GM21529 (cell line): ENCODE results near the gene TRERF1.
"Not testable (repeated sequence)": the region's sequence is repeated elsewhere in the genome, so short reads cannot be mapped to it uniquely, and the experiment has no call there.

Experiments used
- ATAC-seq: cut with Tn5 transposase; IDR thresholded peaks from one replicate; pipeline ENCODE4 v1.9.1; 2021; ENCODE audit not compliant: unreplicated experiment

Gene TRERF1

GRCh38 chr6:42227173-42227850, 224.4 kb downstream of the TRERF1 start:
- ATAC-seq, result no peak

- ATAC-seq, result no peak
These were observed 225.0 kb downstream of the TRERF1 start for GRCh38 chr6:42226645-42227143.

DNA sequence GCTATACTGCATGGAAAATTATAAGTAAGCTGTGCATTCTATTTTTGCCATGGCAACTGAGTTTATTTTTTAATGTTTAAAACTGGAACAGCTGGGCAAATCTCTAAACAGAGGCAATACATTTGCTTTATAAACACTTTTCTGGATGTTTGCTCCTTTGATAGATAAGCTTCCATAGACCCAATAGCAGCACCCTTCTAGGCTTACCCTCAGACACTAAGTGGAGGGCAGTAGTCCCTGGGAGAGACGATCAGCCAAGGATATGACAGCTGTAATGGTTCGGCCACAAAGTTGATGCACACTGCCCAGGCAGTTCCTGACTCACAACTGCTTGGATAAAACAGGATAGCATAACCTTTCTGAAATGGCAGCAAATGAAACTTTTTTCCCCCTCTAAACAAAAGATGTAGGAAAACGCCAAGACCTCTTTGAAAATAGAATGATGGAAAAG, 225.5 kb downstream of the TRERF1 start:
- ATAC-seq, result no peak

DNA sequence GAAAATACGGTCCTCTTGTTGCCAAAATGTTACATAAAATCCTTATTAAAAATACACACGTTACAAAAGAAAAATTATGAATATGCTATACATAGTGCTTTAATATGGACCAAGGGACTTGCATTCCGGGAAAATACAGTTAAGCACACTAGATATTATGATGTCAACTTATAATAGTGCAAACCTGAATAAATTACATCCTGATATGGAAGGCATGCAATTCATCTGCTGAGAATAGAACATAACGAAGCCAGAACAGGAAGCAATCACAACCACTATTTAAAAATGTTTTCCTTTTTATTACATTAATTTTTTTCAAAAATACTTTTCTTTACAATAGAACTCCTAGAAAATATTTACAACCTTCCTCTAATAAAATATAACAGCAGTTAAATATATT, 226.3 kb downstream of the TRERF1 start:
- ATAC-seq, result no peak

DNA sequence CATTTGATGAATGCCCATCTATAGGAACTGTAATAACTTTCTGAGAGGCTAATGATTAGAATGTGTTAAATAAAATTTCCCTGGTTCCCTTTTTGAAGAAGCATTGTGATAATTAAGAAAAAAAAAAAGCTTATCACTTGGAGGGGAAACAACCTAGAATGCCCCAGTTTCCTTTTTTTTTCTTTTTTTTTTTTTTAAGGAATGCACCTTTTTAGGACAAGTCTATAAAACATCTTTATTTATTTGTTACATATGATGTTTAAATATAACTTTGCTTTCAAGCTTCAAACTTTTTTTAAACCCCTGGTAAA, 226.7 kb downstream of the TRERF1 start:
- no peak for ATAC-seq

GRCh38 chr6:42224222-42225028, 227.3 kb downstream of the TRERF1 start:
- ATAC-seq, result peak; percentile 94

DNA sequence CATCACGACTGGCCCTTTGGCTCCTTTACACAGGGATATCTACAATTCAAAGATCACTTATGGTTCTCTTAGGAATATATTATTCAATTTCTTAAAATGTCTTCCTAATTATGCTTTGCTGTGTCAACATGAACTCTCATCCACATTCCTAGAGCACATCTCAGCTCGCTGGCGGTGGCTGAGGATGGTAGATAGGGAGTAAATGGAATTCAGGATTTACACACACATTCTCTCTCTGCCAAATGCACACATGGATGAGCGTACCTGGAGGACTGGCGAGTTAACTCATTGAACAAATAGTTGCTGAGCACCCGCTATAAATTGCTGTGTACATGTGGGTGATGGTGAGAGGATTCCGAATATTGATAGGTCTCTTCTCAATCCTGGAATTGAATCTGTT, 229.3 kb downstream of the TRERF1 start:
- ATAC-seq, result no peak

DNA sequence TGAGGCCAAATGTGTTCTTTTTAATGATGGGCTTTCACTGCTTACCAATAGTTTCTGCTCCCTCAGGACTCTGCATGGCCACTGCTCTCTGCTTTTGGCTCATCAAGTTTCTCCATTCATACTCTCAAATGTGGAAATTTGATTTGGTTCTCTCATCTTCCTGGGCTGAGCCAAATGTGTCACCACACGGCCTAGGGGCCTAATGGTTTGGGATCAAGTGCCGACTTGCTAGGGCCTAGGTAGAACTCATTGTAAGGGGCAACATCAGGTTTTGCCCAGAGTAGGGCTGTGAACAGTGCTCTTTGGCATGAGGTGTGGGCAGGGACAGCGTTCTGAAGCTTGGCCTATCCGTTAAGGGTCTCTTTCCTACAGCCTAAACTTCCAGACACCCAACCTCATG, 230.2 kb downstream of the TRERF1 start:
- ATAC-seq, result no peak

DNA sequence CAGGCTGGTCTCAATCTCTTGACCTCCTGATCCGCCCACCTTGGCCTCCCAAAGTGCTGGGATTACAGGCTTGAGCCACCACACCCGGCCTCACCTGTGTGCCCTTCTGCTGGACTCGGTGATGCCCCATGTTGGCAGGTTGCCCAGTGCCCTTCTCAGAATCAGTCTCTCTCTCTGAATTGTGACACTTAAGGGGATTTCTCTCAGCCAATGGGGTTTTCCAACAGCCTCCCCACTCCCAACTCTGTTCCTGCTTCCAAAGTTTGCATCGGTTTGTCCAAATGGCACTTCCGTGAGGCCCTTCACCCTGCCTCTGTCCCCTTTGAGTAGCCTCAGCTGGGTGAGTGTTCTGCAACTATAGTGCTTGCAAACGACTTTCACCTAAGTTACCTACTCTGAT, 230.9 kb downstream of the TRERF1 start:
- ATAC-seq, result no peak

GRCh38 chr6:42217519-42218367, 234.0 kb downstream of the TRERF1 start, which contains the start of gene MRPS10:
MRPS10 (minus strand) TSS chr6:42217861; CDS start chr6:42217849, 12 bp downstream.
- ATAC-seq, result peak; percentile 93

- no peak for ATAC-seq
These were observed 234.6 kb downstream of the TRERF1 start for GRCh38 chr6:42217157-42217518.

DNA sequence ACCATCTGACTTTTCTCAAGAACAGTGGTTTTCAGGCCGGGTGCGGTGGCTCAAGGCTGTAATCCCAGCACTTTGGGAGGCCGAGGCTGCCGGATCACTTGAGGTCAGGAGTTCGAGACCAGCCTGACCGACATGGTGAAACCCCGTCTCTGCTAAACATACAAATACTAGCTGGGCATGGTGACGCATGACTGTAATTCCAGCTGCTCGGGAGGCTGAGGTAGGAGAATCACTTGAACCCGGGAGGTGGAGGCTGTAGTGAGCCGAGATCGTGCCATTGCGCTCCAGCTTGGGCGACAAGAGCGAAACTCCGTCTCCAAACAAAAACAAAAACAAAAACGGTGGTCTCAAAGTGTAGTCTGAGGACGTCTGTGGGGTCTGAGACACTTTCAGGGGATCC, 235.2 kb downstream of the TRERF1 start:
- not testable (repeated sequence) for ATAC-seq

DNA sequence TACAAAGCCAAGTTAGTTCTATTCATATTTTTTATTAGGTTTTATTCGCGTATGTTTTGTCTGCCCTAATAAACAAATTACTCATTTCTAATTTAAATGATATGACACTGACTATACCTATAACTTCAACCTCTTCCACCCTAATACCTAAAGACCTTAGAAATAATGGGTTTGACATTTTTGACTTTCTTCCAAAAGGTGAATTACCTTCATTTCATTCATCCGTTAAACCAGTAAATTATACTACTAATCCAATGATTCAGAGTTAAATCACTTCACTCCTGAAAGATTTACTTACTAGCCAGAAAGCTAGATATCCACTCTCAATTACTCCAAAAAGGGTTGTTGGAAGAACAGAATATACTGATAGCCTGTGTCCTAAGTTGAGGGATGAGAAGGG, 239.3 kb downstream of the TRERF1 start:
- no peak for ATAC-seq

DNA sequence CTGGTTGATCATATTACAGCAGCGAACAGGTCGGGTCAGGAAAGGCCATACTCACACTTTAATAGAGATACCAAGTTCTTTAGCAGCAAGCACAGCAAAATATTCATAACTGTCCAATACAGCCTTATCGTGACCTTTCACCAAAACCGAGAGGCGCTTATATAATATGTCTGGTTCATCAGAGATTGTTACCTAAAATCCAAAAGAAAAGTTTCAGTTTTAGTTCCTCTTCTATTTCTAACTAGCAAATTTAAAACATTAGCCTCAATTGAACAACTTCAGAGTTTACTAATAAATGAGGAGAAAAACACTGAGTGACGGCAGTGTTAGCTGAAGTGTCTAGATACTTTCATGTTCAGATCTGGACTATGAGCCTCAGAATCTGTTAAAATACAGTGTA, 240.0 kb downstream of the TRERF1 start:
- peak; percentile 56 for ATAC-seq

- no peak for ATAC-seq
These were observed 241.2 kb downstream of the TRERF1 start for GRCh38 chr6:42210551-42210950.

DNA sequence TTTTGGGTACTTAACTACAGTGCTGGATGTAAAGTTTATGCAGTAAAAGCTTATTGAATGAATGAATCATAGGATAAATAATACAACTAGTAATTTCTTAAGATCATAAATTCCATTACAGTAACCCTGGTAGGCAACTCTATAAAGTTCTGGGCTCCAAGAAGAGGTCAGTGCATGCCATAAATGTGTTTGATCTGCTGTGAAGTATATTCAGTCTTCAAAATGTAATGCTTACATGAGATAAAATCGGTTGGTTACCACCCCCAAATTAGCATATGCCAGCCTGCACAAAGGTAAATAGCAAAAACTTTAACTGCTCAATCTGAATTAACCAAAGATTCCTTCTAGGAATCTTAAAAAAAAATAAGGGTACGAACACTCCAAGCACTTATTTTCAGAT, 244.2 kb downstream of the TRERF1 start:
- ATAC-seq, result not testable (repeated sequence)

DNA sequence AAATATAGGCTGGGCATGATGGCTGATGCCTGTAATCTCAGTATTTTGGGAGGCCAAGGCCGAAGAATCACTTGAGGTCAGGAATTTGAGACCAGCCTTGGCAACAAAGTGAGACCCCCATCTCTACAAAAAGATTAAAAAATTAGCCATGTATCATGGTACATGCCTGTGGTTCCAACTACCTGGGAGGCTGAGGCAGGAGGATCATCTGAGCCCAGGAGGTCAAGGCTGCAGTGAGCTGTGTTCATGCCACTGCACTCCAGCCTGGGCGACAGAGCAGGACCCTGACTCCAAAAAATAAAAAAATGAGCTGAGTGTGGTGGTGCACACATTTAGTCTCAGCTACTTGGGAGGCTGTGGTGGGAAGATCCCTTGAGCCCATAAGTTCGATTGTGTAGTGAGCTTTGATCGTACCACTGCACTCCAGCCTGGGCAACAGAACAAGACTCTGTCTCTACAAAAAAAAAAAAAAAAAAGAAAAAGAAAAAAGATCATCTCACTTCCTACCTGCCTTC, 246.9 kb downstream of the TRERF1 start:
- ATAC-seq, result no peak

DNA sequence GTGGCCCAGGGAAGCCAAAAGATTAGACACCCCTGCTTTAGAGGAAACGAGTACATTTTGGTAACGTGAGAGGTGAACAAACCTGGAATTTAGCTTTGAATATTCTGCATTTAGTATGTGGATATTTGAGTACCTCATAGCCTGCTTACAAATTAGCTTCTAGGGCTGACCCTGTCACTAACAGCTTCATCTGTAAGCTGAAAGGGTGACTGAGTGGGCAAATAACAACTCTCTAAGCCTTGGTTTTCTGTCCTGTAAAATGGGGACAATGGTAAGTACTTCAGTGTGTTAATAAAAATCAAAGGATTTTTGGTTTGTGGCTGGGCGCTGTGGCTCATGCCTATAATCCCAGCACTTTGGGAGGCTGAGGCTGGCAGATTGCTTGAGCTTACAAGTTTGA, 248.5 kb downstream of the TRERF1 start:
- ATAC-seq, result no peak

DNA sequence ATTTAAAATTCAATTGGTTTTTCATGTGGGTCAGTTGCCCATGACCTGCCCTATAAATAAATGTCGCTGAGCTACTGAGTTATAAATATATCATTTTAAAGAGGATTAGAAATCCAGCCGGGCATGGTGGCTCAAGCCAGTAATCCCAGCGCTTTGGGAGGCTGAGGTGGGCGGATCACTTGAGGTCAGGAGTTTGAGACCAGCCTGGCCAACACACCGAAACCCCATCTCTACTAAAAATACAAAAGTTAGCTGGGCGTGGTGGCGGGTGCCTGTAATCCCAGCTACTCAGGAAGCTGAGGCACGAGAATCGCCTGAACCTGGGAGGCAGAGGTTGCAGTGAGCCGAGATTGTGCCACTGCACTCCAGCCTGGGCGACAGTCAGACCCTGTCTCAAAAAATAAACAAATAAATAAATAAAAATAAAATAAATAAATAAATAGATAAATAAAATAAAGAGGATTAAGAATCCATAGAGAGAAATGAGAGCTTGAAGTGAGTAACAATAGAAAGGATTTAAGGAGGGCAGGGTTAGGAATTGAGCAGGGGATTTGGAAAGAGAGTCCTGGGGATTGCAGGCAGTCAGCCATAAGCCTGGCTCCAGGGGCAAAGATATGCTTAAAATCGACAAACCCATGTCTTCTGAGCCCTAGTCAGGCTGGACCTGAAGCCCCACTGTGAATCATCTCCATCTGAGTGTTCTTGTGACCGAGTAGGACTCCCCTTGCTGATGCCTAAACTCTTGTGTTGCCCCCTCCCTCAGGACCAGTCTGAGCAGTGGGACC, 249.4 kb downstream of the TRERF1 start:
- ATAC-seq, result not testable (repeated sequence)

DNA sequence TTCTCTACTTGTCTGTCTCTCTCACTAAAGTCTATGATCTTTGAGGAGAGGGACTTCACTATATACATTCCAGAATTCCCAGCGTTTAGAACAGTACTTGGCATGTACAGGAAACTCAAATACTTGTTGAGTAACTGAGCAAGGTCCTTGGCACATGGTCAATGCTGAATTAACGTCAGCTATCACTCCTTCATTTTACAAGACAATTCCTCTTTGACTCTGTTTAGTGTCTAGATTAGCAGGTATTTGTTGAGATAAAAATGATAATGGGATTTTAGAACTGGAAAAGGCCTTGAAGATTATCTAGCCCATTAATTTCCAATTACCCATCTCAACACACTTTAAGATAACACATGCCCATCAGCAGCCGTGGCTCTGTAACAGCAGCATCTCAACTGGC, 250.3 kb downstream of the TRERF1 start:
- no peak for ATAC-seq
